DOHH2 (cell line): ENCODE data around the gene HK1.

Experiments
- CTCF ChIP-seq: fragments of 200-600 bp; sonication (generic); IDR thresholded peaks from one replicate; pipeline ENCODE4 v1.5.1; 2014; ENCODE audit warnings: antibody characterized with exemption, mild to moderate bottlenecking, low read depth, low read length; ENCODE audit not compliant: poor library complexity, severe bottlenecking
- EZH2phosphoT487 ChIP-seq: fragments of 200-600 bp; sonication (generic); IDR thresholded peaks from 2 replicates; pipeline ENCODE4 v1.6.1; 2017; ENCODE audit warnings: borderline replicate concordance, mild to moderate bottlenecking, antibody characterized with exemption, low read length, moderate library complexity, mixed read lengths

GRCh38 chr10:69269761-69270160, 8.5 kb upstream of the HK1 start:
- no peak for TF ChIP-seq CTCF
- TF ChIP-seq EZH2phosphoT487, result no peak
